DND-41 (cell line): ENCODE measurements around the gene MRPS2.

Experiments
- CTCF ChIP-seq: IDR thresholded peaks from 2 replicates; pipeline ENCODE4 v1.5.1; 2012; ENCODE audit warnings: borderline replicate concordance, low read length, moderate library complexity, mild to moderate bottlenecking; ENCODE audit not compliant: poor library complexity, severe bottlenecking; ENCODE audit errors: extremely low read depth
- EZH2 ChIP-seq: IDR thresholded peaks from 3 replicates; pipeline ENCODE4 v1.6.1; 2012; ENCODE audit warnings: borderline replicate concordance, low read depth, mild to moderate bottlenecking, moderate library complexity, low read length, inconsistent platforms; ENCODE audit not compliant: severe bottlenecking

DNA sequence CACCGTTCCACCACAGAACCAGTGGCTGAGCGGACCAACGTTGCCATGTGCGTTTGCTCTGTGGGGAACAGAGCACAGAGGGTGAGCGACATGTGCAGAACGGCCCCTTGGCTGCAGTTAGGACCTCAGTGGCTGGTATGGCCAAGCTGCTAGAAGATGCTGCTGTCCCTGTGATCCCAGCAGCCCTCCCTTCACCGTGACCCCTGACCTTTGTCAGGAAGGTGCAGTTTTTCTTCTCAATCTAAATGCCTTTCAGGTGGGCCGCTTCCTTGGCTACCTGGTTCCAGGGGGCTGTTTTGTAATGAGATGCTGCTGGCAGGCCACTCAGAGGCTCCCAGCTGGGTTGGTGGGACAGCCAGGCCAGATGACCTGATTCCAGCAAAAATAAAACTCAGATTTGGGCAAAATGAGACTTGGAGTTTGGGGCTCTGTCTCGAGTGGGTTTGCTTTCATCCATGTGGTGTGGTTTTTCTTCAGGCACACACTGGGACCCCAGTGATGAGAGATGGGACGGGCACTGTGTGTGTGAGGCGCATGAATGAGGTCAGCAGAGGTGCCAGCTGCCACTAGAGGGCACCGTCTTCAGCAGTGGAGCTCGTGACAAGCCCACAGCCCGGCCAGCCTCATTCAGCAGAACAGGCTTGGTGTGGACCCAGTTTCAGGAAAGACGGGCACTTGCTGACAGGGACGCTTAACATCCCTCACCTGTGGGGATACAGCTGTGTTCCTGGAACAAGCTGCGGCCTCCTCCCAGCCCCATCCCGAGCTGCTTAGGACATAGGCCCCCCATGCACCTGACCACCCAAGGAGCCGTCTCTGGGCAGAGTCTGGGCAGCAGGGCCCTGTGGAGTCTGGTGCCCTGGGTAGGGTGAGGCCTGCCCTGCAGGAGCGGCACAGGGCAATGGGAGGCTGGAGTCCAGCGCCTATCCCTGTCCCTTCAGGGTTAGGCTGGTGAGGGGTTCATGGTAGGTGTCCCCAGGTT lies 4.1 kb downstream of the MRPS2 start:
- TF ChIP-seq CTCF (peak; percentile 82), EZH2 (no peak)
